Liver (tissue), 9 donors: ENCODE results near the gene SH2D3C. TPM values are rescaled to one million over a fixed set of nuclear protein-coding genes. Genes with fewer than 3 reads are reported as not detected.

Experiments used
- DNase-seq: peaks from one replicate; pipeline ENCODE4 v3.0.0-alpha.2; 2017; ENCODE audit warnings: low spot score
- H3K27ac ChIP-seq, 2 donors: one replicate each; pipeline ENCODE4 v1.7.0; 2013; ENCODE audit warnings: inconsistent platforms in 2 of 2, low read length in 2 of 2, control low read depth in 1 of 2, low read depth in 1 of 2, mild to moderate bottlenecking in 1 of 2
- H3K27me3 ChIP-seq, 4 donors: one replicate each; pipeline versions ENCODE4 v1.6.1 to v1.7.0; 2013; ENCODE audit warnings: low read length in 3 of 4, inconsistent platforms in 1 of 4, mild to moderate bottlenecking in 1 of 4, moderate library complexity in 1 of 4; ENCODE audit not compliant: control insufficient read depth in 4 of 4, insufficient read depth in 4 of 4
- H3K36me3 ChIP-seq, 4 donors: one replicate each; pipeline versions ENCODE4 v1.6.1 to v1.7.0; 2013; ENCODE audit warnings: low read length in 3 of 4, mild to moderate bottlenecking in 3 of 4, low read depth in 1 of 4, moderate library complexity in 1 of 4; ENCODE audit not compliant: control insufficient read depth in 4 of 4, insufficient read depth in 3 of 4
- H3K4me1 ChIP-seq, 4 donors: one replicate each; pipeline versions ENCODE4 v1.6.1 to v1.7.0; 2013; ENCODE audit warnings: low read length in 3 of 4, mild to moderate bottlenecking in 3 of 4, moderate library complexity in 1 of 4; ENCODE audit not compliant: control insufficient read depth in 4 of 4, insufficient read depth in 4 of 4
- H3K4me3 ChIP-seq, 3 donors: one replicate each; pipeline versions ENCODE4 v1.6.1 to v1.7.0; 2013; ENCODE audit warnings: low read length in 3 of 3, control low read depth in 1 of 3, low read depth in 1 of 3, mild to moderate bottlenecking in 1 of 3
- H3K9ac ChIP-seq, 2 donors: one replicate each; pipeline ENCODE4 v1.7.0; 2013; ENCODE audit warnings: low read length in 2 of 2, mild to moderate bottlenecking in 2 of 2, moderate library complexity in 2 of 2, control low read depth in 1 of 2, low read depth in 1 of 2
- H3K9me3 ChIP-seq, 4 donors: one replicate each; pipeline versions ENCODE4 v1.6.1 to v1.7.0; 2013; ENCODE audit warnings: low read length in 3 of 4; ENCODE audit not compliant: control insufficient read depth in 4 of 4
- EGR1 ChIP-seq, 2 donors: IDR thresholded peaks; 2 replicates each; pipeline ENCODE4 v1.6.1; 2016 to 2018; ENCODE audit warnings: antibody characterized with exemption in 2 of 2, low read depth in 2 of 2
- FOXA1 ChIP-seq: IDR thresholded peaks from 2 replicates; pipeline ENCODE4 v1.6.1; 2016; ENCODE audit warnings: antibody characterized with exemption
- FOXA2 ChIP-seq: IDR thresholded peaks from 2 replicates; pipeline ENCODE4 v1.6.1; 2016; ENCODE audit warnings: antibody characterized with exemption
- GABPA ChIP-seq, 2 donors: IDR thresholded peaks in 1 of 2; conservative IDR thresholded peaks in 1 of 2; 2 replicates each; pipeline ENCODE4 v1.6.1; 2016; ENCODE audit warnings: antibody characterized with exemption in 2 of 2, mild to moderate bottlenecking in 1 of 2, moderate library complexity in 1 of 2
- HNF4A ChIP-seq, 2 donors: conservative IDR thresholded peaks; 2 replicates each; pipeline ENCODE4 v1.6.1; 2016; ENCODE audit warnings: antibody characterized with exemption in 2 of 2, mild to moderate bottlenecking in 2 of 2
- HNF4G ChIP-seq: IDR thresholded peaks from 2 replicates; pipeline ENCODE4 v1.6.1; 2016; ENCODE audit warnings: antibody characterized with exemption
- JUND ChIP-seq, 2 donors: IDR thresholded peaks; 2 replicates each; pipeline ENCODE4 v1.6.1; 2016; ENCODE audit warnings: antibody characterized with exemption in 2 of 2
- NR2F2 ChIP-seq: IDR thresholded peaks from 2 replicates; pipeline ENCODE4 v1.6.1; 2016; ENCODE audit warnings: antibody characterized with exemption
- RAD21 ChIP-seq, 2 donors: IDR thresholded peaks; 2 replicates each; pipeline ENCODE4 v1.6.1; 2016; ENCODE audit warnings: antibody characterized with exemption in 2 of 2, mild to moderate bottlenecking in 2 of 2
- REST ChIP-seq: IDR thresholded peaks from 2 replicates; pipeline ENCODE4 v1.6.1; 2016; ENCODE audit warnings: antibody characterized with exemption, mild to moderate bottlenecking
- RXRA ChIP-seq, 2 donors: IDR thresholded peaks; 2 replicates each; pipeline ENCODE4 v1.6.1; 2017 to 2018; ENCODE audit warnings: antibody characterized with exemption in 2 of 2, mild to moderate bottlenecking in 1 of 2
- SP1 ChIP-seq: IDR thresholded peaks from 2 replicates; pipeline ENCODE4 v1.6.1; 2018; ENCODE audit warnings: antibody characterized with exemption, mild to moderate bottlenecking
- TAF1 ChIP-seq: conservative IDR thresholded peaks from 2 replicates; pipeline ENCODE4 v1.6.1; 2016; ENCODE audit warnings: antibody characterized with exemption, mild to moderate bottlenecking
- YY1 ChIP-seq: IDR thresholded peaks from 2 replicates; pipeline ENCODE4 v1.6.1; 2016; ENCODE audit warnings: antibody characterized with exemption, mild to moderate bottlenecking
- WGBS: extraction: QIAGEN DNeasy Blood & Tissue Kit; methylation state at CpG from one replicate; pipeline ENCODE4 v1.1.7; 2013; 5-methylcytosine and 5-hydroxymethylcytosine counted together
- polyA plus RNA-seq, 2 donors: library from polyadenylated mRNA; stranded (reverse) in 1 of 2; unstranded in 1 of 2; fragments of 200-250 nt in 1 of 2; fragments of >200 nt in 1 of 2; fragmentation: Nextera tagmentation in 1 of 2; extraction: Ambion mirVana in 1 of 2; gene quantifications; one replicate each; pipeline versions ENCODE4 v1.2.1 to v1.2.3, GENCODE V29; 2013 to 2015
- total RNA-seq, 2 donors: library from RNA; depleted of rRNA; stranded (reverse); fragments of >200 nt; gene quantifications; one replicate each; pipeline ENCODE4 v1.2.3, GENCODE V29; 2014
- TF ChIP-seq, protein P1 (sequence below): IDR thresholded peaks from 2 replicates; pipeline ENCODE4 v1.6.1; 2016; ENCODE audit warnings: antibody characterized with exemption
- TF ChIP-seq, protein P2 (sequence below): IDR thresholded peaks from 2 replicates; pipeline ENCODE4 v1.6.1; 2016; ENCODE audit warnings: antibody characterized with exemption
- TF ChIP-seq, protein P3 (sequence below): IDR thresholded peaks from 2 replicates; pipeline ENCODE4 v1.6.1; 2016; ENCODE audit warnings: antibody characterized with exemption
- TF ChIP-seq, protein P4 (sequence below): fragments of 150-350 bp; IDR thresholded peaks from 2 replicates; pipeline ENCODE4 v1.5.1; 2017; ENCODE audit warnings: improper control_type of control experiment, low read depth, low read length; ENCODE audit not compliant: missing input control
- donor health status: healthy.
- donor health status: healthy.
- donor health status: healthy.
- donor health status: healthy.
- donor health status: healthy.

SH2D3C gene
- total and polyA plus RNA-seq, 4 donors, result 2.2 to 5.1 (median 3.9) TPM

- no peak overlapping the region for H3K4me3 ChIP-seq
- DNase-seq, result no peak
- H3K36me3 ChIP-seq, result peaks cover 7 to 17% (median 14%) of the 10 kb centered on the region in 4 donors
- peak overlapping the region; percentile 49 to 89 for H3K27ac ChIP-seq
- no peaks in the 10 kb centered on the region for H3K27me3 ChIP-seq
- 50% methylated on average over 8 of the region's 8 CpGs for WGBS
- H3K9ac ChIP-seq, result peak overlapping the region in 1 of 2 donors; percentile 88
- TF ChIP-seq SP1 (no peak), TAF1 (no peak), YY1 (peak; percentile 25)
- no peaks in the 10 kb centered on the region for H3K9me3 ChIP-seq
- H3K4me1 ChIP-seq, result peaks cover 28 to 87% (median 70%) of the 10 kb centered on the region in 4 donors
Measured at GRCh38 chr9:127793093-127793708, 14.7 kb upstream of the SH2D3C start.

- Histone ChIP-seq H3K4me3 (no peak overlapping the region), H3K4me1 (peaks cover 30 to 87% (median 71%) of the 10 kb centered on the region in 4 donors), H3K9ac (no peak overlapping the region), H3K27me3 (no peaks in the 10 kb centered on the region), H3K9me3 (no peaks in the 10 kb centered on the region), H3K27ac (peak overlapping the region; percentile 45 to 48), H3K36me3 (peaks cover 9 to 23% (median 20%) of the 10 kb centered on the region in 4 donors)
- no peak for DNase-seq
- WGBS, result 56% methylated on average over 7 of the region's 7 CpGs
- TF ChIP-seq, protein P1, sequence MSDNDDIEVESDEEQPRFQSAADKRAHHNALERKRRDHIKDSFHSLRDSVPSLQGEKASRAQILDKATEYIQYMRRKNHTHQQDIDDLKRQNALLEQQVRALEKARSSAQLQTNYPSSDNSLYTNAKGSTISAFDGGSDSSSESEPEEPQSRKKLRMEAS, result no peak
- TF ChIP-seq FOXA2 (no peak), HNF4A (conservative IDR thresholded peaks at IDR 0.05) (no peak), JUND (IDR thresholded peaks at IDR 0.05) (no peak), REST (no peak), RXRA (IDR thresholded peaks at IDR 0.05) (no peak), RAD21 (IDR thresholded peaks at IDR 0.05) (no peak), YY1 (no peak), GABPA (IDR thresholded peaks at IDR 0.05 in 1 of 2, conservative IDR thresholded peaks at IDR 0.05 in 1 of 2) (no peak), NR2F2 (no peak), SP1 (no peak), FOXA1 (no peak), EGR1 (IDR thresholded peaks at IDR 0.05; ENCODE audit: low read depth in 2 of 2) (no peak), HNF4G (no peak)
- TF ChIP-seq, protein P2, sequence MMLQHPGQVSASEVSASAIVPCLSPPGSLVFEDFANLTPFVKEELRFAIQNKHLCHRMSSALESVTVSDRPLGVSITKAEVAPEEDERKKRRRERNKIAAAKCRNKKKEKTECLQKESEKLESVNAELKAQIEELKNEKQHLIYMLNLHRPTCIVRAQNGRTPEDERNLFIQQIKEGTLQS, result no peak
- TF ChIP-seq, protein P3, sequence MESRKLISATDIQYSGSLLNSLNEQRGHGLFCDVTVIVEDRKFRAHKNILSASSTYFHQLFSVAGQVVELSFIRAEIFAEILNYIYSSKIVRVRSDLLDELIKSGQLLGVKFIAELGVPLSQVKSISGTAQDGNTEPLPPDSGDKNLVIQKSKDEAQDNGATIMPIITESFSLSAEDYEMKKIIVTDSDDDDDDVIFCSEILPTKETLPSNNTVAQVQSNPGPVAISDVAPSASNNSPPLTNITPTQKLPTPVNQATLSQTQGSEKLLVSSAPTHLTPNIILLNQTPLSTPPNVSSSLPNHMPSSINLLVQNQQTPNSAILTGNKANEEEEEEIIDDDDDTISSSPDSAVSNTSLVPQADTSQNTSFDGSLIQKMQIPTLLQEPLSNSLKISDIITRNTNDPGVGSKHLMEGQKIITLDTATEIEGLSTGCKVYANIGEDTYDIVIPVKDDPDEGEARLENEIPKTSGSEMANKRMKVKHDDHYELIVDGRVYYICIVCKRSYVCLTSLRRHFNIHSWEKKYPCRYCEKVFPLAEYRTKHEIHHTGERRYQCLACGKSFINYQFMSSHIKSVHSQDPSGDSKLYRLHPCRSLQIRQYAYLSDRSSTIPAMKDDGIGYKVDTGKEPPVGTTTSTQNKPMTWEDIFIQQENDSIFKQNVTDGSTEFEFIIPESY, result no peak
- TF ChIP-seq, protein P4, sequence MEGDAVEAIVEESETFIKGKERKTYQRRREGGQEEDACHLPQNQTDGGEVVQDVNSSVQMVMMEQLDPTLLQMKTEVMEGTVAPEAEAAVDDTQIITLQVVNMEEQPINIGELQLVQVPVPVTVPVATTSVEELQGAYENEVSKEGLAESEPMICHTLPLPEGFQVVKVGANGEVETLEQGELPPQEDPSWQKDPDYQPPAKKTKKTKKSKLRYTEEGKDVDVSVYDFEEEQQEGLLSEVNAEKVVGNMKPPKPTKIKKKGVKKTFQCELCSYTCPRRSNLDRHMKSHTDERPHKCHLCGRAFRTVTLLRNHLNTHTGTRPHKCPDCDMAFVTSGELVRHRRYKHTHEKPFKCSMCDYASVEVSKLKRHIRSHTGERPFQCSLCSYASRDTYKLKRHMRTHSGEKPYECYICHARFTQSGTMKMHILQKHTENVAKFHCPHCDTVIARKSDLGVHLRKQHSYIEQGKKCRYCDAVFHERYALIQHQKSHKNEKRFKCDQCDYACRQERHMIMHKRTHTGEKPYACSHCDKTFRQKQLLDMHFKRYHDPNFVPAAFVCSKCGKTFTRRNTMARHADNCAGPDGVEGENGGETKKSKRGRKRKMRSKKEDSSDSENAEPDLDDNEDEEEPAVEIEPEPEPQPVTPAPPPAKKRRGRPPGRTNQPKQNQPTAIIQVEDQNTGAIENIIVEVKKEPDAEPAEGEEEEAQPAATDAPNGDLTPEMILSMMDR, result no peak
Measured at GRCh38 chr9:127792417-127793031, 14.1 kb upstream of the SH2D3C start.
